Activated CD8-positive, alpha-beta T cell treated with anti-CD3 and anti-CD28 coated beads for 36 hours (primary cell): ENCODE results near the gene SSRP1. TPM values are rescaled to one million over a fixed set of nuclear protein-coding genes. Genes with fewer than 3 reads are reported as not detected.
A peak's percentile ranks its signal among the peaks of the same experiment; 100 is the strongest.

Experiments
- ATAC-seq: fragments of 200-7000 bp; cut with Tn5 transposase; one replicate; pipeline ENCODE4 v1.10.0; 2021; ENCODE audit warnings: mild to moderate bottlenecking, moderate library complexity
- CTCF ChIA-PET: fragments of 350-600 bp; sonication (Branson Sonifier 250); formaldehyde crosslinking; loops from one replicate; lab custom pipeline; 2021; ENCODE audit warnings: antibody characterized with exemption; lab: Charles Lee
- POLR2A ChIA-PET: fragments of 350-600 bp; sonication (Branson Sonifier 250); formaldehyde crosslinking; loops from one replicate; lab custom pipeline; 2021; ENCODE audit warnings: antibody characterized with exemption; lab: Charles Lee
- DNase-seq: peaks from one replicate; pipeline ENCODE4 v3.0.0-alpha.2; 2020
- H3K27ac Mint-ChIP-seq: one replicate; pipeline ENCODE4 v1.8.0; 2021; ENCODE audit warnings: mild to moderate bottlenecking, mixed read lengths
- H3K27me3 Mint-ChIP-seq: one replicate; pipeline ENCODE4 v1.8.0; 2021; ENCODE audit warnings: mixed read lengths
- H3K36me3 Mint-ChIP-seq: one replicate; pipeline ENCODE4 v1.8.0; 2021; ENCODE audit warnings: low read depth, mixed read lengths
- H3K4me1 Mint-ChIP-seq: one replicate; pipeline ENCODE4 v1.8.0; 2021; ENCODE audit warnings: low read depth, mixed read lengths
- H3K4me3 Mint-ChIP-seq: one replicate; pipeline ENCODE4 v1.8.0; 2021; ENCODE audit warnings: mild to moderate bottlenecking, moderate library complexity, mixed read lengths
- H3K9me3 Mint-ChIP-seq: one replicate; pipeline ENCODE4 v1.8.0; 2021; ENCODE audit warnings: mixed read lengths
- intact Hi-C: fragments of 100-400 bp; cut with micrococcal nuclease; formaldehyde crosslinking; loops from one replicate; pipeline ENCODE4 v1.10.0; 2022
- total RNA-seq, 2 experiments: library from RNA; stranded (reverse); gene quantifications; one replicate each; pipeline ENCODE4 v1.2.3, GENCODE V29; 2021
- TF ChIP-seq, protein P1 (sequence below): fragments of 200-600 bp; IDR thresholded peaks from one replicate; pipeline ENCODE4 v1.8.0; 2022; ENCODE audit warnings: antibody characterized with exemption, mild to moderate bottlenecking

Gene SSRP1
- total RNA-seq, 2 experiments from 2014 or later, result 284 to 290 TPM

- no peaks in the 10 kb centered on the region for H3K27me3 Mint-ChIP-seq
Measured at GRCh38 chr11:57321388-57322255, 14.1 kb downstream of the SSRP1 start.

DNA sequence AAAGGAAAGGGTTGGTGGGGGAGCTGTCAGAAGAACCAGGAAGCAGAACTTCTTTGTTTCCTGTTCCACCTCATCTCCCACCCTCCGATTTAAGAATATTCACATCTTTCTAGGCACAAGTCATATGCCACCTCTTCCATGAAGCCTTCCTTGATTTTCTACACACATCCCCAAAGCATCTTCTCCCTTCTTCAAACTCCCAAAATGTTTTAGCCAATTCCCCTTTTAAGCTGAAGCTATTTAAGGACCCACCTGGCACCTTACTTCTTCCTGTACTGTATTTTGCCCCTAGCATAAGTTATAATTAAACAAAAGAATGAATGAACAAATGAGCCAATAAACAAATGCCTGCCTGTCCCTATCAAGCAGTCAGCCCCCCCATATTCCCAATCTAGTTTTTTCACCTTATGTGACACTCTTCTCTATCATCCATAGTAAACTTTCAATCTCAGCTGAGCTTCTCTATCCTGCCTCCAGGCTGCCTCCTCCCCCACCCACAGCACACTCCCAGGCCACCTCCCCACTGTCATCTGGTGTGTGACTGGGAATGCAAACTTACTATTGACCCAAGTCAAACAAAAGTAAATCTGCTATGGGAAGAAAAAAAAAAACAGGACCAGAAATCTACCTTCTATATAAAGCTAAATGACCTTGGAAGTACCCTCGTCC, 14.8 kb downstream of the SSRP1 start:
- TF ChIP-seq, protein P1, sequence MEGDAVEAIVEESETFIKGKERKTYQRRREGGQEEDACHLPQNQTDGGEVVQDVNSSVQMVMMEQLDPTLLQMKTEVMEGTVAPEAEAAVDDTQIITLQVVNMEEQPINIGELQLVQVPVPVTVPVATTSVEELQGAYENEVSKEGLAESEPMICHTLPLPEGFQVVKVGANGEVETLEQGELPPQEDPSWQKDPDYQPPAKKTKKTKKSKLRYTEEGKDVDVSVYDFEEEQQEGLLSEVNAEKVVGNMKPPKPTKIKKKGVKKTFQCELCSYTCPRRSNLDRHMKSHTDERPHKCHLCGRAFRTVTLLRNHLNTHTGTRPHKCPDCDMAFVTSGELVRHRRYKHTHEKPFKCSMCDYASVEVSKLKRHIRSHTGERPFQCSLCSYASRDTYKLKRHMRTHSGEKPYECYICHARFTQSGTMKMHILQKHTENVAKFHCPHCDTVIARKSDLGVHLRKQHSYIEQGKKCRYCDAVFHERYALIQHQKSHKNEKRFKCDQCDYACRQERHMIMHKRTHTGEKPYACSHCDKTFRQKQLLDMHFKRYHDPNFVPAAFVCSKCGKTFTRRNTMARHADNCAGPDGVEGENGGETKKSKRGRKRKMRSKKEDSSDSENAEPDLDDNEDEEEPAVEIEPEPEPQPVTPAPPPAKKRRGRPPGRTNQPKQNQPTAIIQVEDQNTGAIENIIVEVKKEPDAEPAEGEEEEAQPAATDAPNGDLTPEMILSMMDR, result no peak
- Mint-ChIP-seq H3K4me3 (no peak overlapping the region), H3K36me3 (peaks cover 20% of the 10 kb centered on the region), H3K27ac (peak overlapping the region; percentile 14), H3K9me3 (no peaks in the 10 kb centered on the region), H3K27me3 (no peaks in the 10 kb centered on the region), H3K4me1 (peaks cover 29% of the 10 kb centered on the region)
- intact Hi-C loops, result no loop called here
- ChIA-PET POLR2A (interaction anchor here (0.9 to 5.8 kb wide), 3 partner anchors 8 to 11 kb away, joined by 3 to 38 read pairs (median 3); no protein-coding TSS in a partner anchor), CTCF (interaction anchor here (2.3 kb wide), 1 partner anchor 8 kb away, joined by 9 read pairs; no protein-coding TSS in a partner anchor)
- no peak for ATAC-seq
- no peak for DNase-seq

More at GRCh38 chr11:57321388-57322255, 14.1 kb downstream of the SSRP1 start:
- intact Hi-C loops, result no loop called here
- TF ChIP-seq, protein P1, result no peak
- peaks cover 27% of the 10 kb centered on the region for H3K36me3 Mint-ChIP-seq
- H3K9me3 Mint-ChIP-seq, result no peaks in the 10 kb centered on the region
- H3K27ac Mint-ChIP-seq, result no peak overlapping the region
- DNase-seq (no peak), ATAC-seq (no peak)
- ChIA-PET POLR2A (interaction anchor here (0.9 to 5.8 kb wide), 4 partner anchors 8 to 14 kb away, joined by 3 to 38 read pairs (median 4); partner anchors contain the start of gene SSRP1), CTCF (interaction anchor here (2.3 kb wide), 1 partner anchor 9 kb away, joined by 9 read pairs; no protein-coding TSS in a partner anchor)
- H3K4me3 Mint-ChIP-seq, result no peak overlapping the region
- H3K4me1 Mint-ChIP-seq, result peaks cover 36% of the 10 kb centered on the region

DNA sequence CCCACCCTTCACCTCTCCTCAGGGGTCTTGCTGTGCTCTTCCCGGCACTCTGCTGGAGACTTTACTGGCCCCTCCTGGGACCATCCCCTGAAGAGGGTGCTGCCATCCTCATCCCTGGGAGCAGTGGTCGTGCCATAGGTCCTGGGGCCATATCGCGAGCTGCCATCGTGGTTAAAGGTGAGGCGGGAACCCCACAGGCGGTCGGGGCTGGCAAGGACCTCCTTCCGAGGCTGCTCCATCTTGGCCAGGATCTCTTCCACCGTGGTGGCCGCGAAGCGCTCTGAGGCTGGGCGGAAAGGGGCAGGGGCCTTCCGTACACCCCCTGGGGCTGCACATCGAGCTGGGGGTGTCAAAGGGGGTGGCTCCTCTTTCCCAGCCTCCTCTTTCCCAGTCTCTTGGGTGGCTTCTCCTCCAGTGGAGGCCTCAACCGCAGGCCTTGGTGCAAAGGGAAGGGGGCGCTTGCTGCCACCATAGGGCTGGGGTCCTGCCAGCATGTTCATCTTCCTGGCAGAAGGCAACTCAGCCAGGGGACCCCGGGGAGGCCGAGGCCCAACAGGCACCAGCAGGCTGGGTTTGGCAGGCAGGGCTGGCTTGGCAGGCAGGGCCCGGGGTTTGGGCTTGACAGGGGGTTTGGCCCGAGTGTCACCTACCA, 15.5 kb downstream of the SSRP1 start:
- TF ChIP-seq, protein P1, result no peak
- ChIA-PET CTCF (no interaction called here), POLR2A (interaction anchor here (0.9 to 5.8 kb wide), 2 partner anchors 7 to 11 kb away, joined by 3 to 38 read pairs; no protein-coding TSS in a partner anchor)
- H3K4me1 Mint-ChIP-seq, result peaks cover 22% of the 10 kb centered on the region
- H3K4me3 Mint-ChIP-seq, result no peak overlapping the region
- peaks cover 14% of the 10 kb centered on the region for H3K36me3 Mint-ChIP-seq
- H3K27me3 Mint-ChIP-seq, result no peaks in the 10 kb centered on the region
- no peak for ATAC-seq
- no peaks in the 10 kb centered on the region for H3K9me3 Mint-ChIP-seq
- no peak for DNase-seq
- intact Hi-C loops, result no loop called here
- H3K27ac Mint-ChIP-seq, result no peak overlapping the region

- Mint-ChIP-seq H3K36me3 (peaks cover 12% of the 10 kb centered on the region), H3K4me3 (no peak overlapping the region), H3K9me3 (no peaks in the 10 kb centered on the region), H3K4me1 (peaks cover 18% of the 10 kb centered on the region), H3K27ac (no peak overlapping the region), H3K27me3 (no peaks in the 10 kb centered on the region)
- DNase-seq (no peak), ATAC-seq (no peak)
- ChIA-PET CTCF (interaction anchor here (1.3 kb wide), 1 partner anchor 208 kb away, joined by 3 read pairs; no protein-coding TSS in a partner anchor), POLR2A (interaction anchor here (1.6 kb wide), 1 partner anchor 9 kb away, joined by 3 read pairs; no protein-coding TSS in a partner anchor)
- intact Hi-C loops, result no loop called here
- TF ChIP-seq, protein P1, result no peak
Measured at GRCh38 chr11:57318178-57318577, 17.5 kb downstream of the SSRP1 start.
